A549 treated with Mapracorat at 1 μM for 4 hours (cell line): ENCODE results near the gene PIGBOS1. TPM values are rescaled to one million over a fixed set of nuclear protein-coding genes. Genes with fewer than 3 reads are reported as not detected.

Experiments
- total RNA-seq: library from RNA; stranded (reverse); fragments of 200-300 nt; extraction: Qiagen RNA extraction; gene quantifications from 5 replicates; pipeline ENCODE4 v1.2.3, GENCODE V29; 2022

Gene PIGBOS1
- 23.8 to 35.1 TPM (median 27.0 TPM) in 5 replicates for total RNA-seq

DNA sequence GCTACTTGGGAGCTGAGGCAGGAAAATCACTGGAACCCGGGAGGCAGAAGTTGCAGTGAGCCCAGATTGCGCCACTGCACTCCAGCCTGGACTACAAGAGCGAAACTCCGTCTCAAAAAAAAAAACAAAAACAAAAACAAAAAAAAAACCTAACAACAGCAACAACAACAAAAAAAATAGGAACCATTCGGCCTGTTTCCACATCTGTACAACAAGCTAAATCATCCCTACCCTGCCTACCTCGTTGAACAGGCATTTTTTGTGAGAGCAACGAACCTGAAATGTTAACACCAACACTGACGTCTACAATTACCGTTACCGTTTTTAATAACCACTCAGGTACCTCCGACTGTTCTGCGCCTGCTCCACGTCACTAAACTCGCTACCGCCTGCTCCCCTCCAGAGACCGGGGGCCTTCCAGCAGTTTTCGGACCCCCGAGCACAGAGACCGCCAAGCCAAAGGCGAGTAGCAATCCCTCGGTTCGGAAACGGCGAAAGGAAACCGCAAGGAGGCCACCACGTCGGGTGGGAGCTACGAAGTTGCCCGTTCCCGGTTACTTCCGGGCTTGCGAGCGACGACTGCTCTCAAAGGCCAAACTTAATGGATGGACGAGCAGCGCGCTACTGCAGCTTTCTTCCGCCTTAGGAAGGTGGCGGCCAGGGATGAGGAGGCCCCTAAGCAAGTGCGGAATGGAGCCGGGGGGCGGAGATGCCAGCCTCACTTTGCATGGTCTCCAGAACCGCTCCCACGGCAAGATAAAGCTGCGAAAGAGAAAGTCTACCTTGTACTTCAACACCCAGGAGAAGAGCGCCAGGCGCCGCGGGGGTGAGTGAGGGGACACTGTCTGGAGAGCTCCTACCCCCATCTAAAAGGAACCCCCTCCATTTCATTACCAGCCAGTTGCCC, at the start of gene PIGBOS1, which contains the start of gene PIGB:
Gene PIGBOS1 (minus strand): TSS at position 536 of the 907 bp plus-strand sequence. CDS start 1,331 bp downstream, outside the sequence.
Gene PIGB (plus strand): TSS at position 635 of the 907 bp plus-strand sequence. CDS start 29 bp downstream, at position 664.

GRCh38 chr15:55289746-55290527, 29.0 kb downstream of the PIGBOS1 start, which contains the start of gene RAB27A:
Gene RAB27A (minus strand): TSS chr15:55289813. CDS start chr15:55234934, 54,879 bp downstream.

Other genes starting within 250 kb of the PIGBOS1 start
- 89.0 to 108 TPM (median 94.1 TPM) in 5 replicates for gene RSL24D1, start 122.2 kb downstream of the PIGBOS1 start, total RNA-seq
- 9.5 to 12.4 TPM (median 11.9 TPM) in 5 replicates for gene RAB27A, start 29.3 kb downstream of the PIGBOS1 start, total RNA-seq
- 10.6 to 15.3 TPM (median 13.3 TPM) in 5 replicates for gene PIGB, start 99 bp upstream of the PIGBOS1 start, total RNA-seq
- gene CCPG1, start 89.2 kb upstream of the PIGBOS1 start, total RNA-seq: 33.3 to 40.2 TPM (median 38.0 TPM) in 5 replicates
- gene PIERCE2, start 89.4 kb upstream of the PIGBOS1 start, total RNA-seq: 3.9 to 5.0 TPM (median 4.2 TPM) in 5 replicates
- gene DNAAF4, start 189.1 kb upstream of the PIGBOS1 start, total RNA-seq: 8.4 to 9.8 TPM (median 9.4 TPM) in 5 replicates